OCI-LY3 (cell line): ENCODE results near the gene TBX6.

Source experiments
- EZH2phosphoT487 ChIP-seq: fragments of 200-600 bp; shearing (Covaris generic); IDR thresholded peaks from 2 replicates; pipeline ENCODE4 v1.6.1; 2018; ENCODE audit warnings: antibody characterized with exemption, mixed run types, low read depth
- TF ChIP-seq, protein P1 (sequence below): fragments of 200-600, 300-600 bp; sonication (generic); IDR thresholded peaks from 2 replicates; pipeline ENCODE4 v1.5.1; 2014; ENCODE audit warnings: antibody characterized with exemption, low read length, low read depth

DNA sequence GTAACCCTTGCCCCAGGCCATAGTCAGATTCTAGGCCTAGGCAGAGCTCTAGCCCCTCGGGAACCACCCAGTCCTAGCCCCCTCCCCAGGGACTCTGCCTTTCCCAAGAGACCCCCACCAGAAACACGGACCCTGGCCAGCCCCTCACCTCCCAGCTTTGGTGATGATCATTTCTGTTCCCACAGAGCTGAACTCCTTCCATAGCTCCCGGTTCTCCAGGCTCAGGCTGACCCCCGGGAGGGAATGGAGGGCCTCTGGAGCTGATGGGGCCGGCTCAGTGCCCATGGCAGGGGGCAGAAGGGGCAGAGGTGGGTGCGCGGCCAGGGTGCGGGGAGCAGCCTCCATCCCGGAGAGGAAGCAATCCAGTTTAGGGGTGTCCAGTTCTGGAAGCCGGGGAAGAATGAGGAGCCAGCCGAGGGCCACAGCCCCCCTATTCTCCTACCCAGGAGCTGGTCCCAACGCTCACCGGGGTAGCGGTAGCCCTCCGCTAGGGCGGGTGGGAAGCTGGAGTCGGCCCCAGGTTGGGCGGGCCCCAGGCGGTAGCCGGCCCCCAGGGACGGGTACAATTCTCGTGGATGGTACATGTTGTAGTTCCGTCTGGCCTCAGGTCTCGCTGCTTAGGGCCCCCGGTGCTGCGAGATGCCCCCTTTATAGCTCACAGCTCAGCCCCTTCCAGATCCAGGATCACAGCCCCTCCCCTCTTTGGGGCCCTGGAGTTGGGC lies 953 bp downstream of the TBX6 start:
- TF ChIP-seq, protein P1, sequence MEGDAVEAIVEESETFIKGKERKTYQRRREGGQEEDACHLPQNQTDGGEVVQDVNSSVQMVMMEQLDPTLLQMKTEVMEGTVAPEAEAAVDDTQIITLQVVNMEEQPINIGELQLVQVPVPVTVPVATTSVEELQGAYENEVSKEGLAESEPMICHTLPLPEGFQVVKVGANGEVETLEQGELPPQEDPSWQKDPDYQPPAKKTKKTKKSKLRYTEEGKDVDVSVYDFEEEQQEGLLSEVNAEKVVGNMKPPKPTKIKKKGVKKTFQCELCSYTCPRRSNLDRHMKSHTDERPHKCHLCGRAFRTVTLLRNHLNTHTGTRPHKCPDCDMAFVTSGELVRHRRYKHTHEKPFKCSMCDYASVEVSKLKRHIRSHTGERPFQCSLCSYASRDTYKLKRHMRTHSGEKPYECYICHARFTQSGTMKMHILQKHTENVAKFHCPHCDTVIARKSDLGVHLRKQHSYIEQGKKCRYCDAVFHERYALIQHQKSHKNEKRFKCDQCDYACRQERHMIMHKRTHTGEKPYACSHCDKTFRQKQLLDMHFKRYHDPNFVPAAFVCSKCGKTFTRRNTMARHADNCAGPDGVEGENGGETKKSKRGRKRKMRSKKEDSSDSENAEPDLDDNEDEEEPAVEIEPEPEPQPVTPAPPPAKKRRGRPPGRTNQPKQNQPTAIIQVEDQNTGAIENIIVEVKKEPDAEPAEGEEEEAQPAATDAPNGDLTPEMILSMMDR, result no peak
- no peak for TF ChIP-seq EZH2phosphoT487
